GM21737 (cell line): ENCODE data around the gene GRIFIN.

Source experiments
- ATAC-seq: cut with Tn5 transposase; IDR thresholded peaks from one replicate; pipeline ENCODE4 v1.9.1; 2021; ENCODE audit warnings: mild to moderate bottlenecking, moderate library complexity; ENCODE audit not compliant: unreplicated experiment

Gene GRIFIN

GRCh38 chr7:2499719-2500430 is 23.7 kb upstream of the GRIFIN start:
- ATAC-seq = no peak

DNA sequence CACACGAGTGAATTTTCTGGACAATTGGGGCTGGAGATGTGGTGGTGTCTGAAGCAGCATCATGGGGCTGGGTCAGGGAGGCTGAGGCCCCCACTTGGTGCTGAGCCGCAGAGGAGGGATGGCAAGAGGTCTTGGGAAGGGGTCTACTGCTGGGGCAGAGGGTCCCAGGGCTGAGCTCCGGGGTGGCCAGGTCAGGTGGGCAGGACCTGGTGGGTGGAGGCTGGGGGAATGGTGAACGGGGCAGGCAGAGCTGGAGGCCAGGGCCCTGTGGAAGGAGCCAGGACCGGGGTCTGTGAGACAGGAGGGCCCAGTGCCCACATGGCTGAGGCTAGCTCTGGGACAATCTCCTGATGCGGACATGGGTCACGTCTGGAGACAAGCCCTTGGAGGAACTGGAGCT is 23.0 kb upstream of the GRIFIN start:
- no peak for ATAC-seq

DNA sequence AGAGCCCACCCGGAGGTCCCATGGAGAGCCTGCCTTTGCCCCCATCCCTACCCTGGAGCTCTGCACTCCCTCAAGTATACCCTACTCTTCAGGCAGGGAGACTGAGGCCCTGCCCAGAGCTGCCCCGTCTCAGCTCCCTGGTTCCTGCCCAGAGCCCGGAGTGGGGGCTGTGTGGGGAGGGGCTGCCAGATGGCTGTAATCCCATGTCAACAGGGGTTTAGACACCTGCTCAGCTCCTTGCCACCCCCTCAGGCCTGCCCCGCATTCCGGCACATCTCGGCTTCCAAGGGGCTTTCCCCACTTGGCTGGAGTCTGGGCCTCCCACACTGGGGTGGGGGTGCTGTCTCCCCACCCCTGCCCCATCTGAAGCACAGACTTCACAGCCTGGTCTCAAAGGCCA is 22.5 kb upstream of the GRIFIN start:
- no peak for ATAC-seq

GRCh38 chr7:2497500-2498336 is 21.5 kb upstream of the GRIFIN start:
- no peak for ATAC-seq

DNA sequence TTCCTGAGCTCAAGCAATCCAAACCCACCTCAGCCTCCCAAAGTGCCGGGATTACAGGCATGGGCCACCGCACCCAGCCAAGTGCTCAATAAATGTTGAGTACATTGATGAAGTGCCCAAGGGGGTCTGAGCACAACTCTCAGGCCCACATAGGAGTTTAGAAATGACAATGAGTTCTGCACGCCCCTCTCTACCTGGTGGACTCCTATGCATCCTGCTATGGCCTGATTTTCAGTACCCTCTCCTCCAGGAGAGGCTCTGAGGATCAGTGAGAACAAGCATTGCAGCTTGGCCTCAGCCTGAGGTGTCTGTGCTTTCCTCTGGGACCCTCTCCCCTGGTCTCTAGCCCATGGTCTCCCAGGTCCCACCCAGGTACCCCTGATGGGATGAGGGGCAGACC is 20.9 kb upstream of the GRIFIN start:
- ATAC-seq = no peak

DNA sequence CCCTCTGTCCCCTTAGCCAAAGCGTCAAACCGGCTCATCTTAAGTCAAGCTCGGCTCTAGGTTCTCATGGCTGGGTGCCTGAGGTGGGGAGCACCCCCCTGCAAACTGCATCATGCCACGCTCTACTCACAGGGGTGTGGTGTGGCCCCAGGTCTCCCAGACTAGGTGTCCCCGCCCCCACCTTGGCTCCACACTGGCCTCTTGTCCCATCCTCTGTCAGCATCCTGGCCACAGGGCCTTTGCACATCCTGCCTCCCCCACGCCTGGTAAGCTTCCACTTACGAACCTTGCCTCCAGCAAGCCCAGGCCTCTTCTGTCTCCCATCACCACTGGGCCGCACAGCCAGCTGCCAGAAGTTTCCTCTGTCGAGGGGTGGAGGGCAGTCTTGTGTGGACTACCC is 20.2 kb upstream of the GRIFIN start:
- no peak for ATAC-seq

DNA sequence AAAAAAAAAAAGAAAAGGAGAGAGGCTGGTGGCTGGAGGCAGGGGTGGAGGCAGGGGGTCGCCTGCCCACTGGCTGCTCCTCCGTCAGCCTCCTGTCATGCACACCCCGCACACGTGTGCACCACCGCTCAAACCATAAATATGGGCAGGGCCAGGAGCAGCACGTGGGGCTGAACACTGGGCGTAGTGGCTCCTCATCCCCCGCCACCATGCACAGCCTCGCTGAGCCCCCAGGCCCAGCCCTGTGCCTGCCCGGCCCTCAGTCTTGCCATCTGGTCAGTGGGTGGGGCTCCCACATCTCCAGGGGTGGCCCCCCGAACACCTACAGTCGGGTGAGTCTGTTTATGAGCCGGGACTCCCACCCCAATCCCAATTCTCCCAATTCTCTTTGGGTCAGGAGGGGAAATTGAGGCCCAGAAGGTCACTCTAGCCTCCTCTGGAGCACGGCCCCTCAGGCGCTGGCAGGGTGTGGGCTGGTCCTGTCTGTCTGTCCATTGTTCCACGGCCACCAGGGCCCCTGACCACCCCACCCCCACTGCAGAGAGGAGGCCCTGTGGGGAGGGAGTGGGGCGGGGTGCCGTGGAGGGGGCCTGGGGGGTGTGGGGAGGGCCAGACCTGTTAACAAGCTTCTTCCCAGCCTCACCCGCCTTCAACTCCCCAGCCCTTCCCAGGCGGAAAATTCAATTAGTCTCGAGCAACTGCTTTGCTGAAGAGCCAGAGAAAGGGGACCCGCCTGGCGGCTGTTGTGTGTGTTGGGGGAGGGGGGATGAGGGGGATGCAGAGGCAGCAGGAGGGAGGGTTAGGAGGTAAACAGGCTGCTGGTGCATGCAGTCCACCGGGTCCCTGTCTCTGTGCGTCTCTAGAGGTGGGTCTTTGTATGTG is 19.5 kb upstream of the GRIFIN start:
- no peak for ATAC-seq

DNA sequence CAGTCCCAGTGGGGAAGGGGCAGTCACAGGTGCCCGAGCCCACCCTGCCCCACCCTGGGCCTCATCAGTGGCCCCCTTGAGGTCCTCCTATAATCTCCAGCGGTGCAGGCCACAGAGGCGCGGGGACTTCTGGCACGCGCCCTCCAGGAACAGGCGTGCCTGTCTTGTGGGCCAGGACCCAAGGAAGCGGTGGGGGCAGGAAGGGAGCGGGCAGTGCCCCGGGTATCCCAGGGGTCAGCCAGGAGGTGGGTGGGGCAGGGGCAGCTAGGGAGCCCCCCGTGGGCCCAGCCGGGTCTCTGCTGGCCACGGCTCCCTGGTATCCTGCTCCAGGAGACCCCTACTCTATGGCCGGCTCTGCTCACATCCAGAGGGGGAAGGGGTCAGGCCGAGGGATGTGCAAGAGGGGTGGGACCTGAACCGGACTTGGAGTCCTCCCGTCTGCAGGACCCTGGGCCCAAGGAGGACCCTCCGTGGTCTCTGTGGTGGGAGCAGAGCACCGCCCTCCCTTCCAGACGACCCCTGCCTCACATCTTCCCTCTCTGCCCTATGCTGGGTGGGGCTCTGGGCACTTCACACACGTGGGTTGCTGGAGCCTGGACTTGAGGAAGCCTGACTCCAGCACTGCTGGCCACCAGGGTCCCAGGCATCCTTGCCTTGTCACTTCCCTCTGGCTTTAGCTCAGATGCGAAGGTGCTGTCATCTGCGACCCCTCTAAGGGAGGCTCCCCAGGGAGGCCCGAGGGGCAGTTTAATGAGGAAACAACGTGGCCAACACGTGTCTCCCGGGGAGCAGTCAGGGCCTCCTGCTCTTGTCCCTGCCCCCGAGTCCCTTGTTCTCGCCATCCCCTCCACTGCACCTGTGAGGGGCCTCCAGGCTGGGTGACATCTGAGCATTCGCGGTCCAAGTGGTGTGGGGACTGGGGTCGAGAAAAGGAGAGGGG is 18.3 kb upstream of the GRIFIN start:
- no peak for ATAC-seq

DNA sequence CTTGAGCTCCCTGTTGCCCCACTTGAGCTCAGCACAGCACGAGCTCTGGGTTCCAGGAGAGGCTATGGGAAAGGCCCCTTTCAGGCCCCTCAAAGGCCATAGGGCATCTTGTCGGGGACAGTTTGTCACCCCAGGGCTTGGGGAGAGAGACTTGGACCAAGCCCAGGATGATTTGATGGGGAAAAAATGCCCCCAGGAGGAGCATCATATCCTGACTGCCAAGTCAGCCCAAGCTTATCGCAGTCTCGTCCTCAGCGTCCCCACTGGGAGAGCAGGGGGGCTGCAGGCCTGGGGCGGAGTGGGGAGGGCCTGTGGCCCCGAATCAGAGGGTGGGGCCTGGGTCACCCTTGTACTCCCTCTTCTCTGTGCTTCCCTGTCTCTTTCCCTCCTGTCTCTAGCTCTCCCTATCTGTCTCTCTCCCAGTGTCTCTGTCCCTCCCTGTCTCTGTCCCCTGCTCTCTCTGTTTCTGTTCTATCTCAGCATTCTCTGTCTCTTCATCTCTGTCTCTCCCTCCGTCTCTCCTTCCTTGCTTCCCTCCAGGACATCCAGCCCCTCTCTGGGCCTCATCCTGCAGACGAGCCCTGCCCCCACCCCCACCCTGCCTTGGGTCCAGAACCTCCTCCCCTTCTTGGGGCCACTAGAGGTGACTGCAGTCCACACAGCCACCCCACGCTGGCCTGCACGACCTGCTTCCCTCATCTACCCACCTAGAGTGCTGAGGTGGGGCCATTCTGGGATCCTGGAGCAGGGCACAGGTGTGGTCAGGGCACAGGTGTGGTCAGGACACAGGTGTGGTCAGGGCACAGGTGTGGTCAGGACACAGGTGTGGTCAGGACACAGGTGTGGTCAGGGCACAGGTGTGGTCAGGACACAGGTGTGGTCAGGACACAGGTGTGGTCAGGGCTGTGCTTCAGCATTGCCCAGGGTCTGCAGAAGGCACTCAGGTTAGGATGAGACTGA is 17.3 kb upstream of the GRIFIN start:
- ATAC-seq = no peak

DNA sequence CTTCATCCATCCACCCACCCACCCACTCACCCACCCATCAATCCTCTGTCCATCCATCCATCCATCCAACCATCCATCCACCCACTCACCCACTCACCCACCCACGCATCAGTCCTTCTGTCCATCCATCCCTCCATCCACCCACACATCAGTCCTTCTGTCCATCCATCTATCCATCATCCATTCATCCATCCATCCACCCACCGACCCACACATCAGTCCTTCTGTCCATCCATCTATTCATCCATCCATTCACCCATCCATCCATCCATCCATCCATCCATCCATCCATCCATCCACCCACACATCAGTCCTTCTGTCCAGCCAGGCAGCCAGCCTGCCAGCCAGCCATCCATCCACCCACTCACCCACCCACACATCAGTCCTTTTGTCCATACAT is 15.8 kb upstream of the GRIFIN start:
- ATAC-seq = no peak

- ATAC-seq = no peak
These were observed 14.0 kb upstream of the GRIFIN start for GRCh38 chr7:2490181-2490651.

GRCh38 chr7:2488681-2489080 is 12.5 kb upstream of the GRIFIN start:
- no peak for ATAC-seq

- no peak for ATAC-seq
These were observed 12.1 kb upstream of the GRIFIN start for GRCh38 chr7:2488272-2488645.

- no peak for ATAC-seq
These were observed 11.5 kb upstream of the GRIFIN start for GRCh38 chr7:2487586-2488271.

- no peak for ATAC-seq
These were observed 8.7 kb upstream of the GRIFIN start for GRCh38 chr7:2484868-2485267.

DNA sequence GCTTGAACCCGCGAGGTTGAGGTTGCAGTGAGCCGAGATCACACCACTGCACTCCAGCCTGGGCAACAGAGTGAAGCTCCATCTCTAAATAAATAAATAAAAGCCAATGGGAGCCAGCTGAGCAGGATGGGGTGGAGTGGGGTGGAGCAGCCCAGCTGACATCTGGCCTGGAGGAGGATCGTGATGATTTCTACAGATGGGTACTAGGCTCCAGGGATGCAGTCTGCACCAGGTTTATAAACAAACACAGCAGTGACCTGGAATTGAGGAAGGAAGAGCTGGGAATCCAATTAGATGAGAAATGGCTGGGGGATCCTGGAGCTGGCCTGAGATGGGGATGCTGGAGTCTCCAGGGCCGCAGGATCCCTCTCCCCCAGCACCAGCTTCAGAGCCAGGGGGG is 7.3 kb upstream of the GRIFIN start:
- no peak for ATAC-seq

DNA sequence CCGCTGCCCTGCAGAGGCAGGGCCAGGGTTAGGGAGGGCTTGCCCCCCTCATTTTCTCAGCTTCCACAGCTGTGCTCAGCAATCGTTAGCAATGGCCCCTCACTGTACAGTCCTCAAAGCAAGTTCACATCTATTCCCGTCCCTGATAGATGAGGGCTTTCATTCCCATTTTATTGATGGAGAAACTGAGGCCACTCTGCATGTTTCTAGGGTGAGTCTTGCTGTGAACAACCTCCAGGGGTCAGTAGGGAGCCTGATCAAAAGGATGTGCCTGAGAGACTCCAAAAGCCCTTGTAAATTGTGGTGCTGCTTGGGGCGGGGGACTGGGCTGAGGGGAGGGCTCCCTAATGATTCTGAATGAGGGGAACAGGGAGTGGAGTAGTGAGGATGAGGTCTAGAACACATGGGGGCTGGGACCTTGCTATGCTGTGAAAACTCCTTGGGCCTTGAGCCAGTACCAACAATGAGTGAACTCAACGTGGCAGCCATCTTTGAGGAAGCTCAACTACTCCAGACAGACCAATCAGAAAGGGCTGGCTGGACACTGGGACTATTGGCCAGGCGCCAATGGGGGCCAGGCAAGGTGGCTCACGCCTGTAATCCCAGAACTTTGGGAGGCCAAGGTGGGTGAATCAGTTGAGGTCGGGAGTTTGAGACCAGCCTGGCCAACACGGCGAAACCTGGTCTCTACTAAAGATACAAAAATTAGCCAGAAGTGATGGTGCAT is 6.7 kb upstream of the GRIFIN start:
- ATAC-seq = no peak

DNA sequence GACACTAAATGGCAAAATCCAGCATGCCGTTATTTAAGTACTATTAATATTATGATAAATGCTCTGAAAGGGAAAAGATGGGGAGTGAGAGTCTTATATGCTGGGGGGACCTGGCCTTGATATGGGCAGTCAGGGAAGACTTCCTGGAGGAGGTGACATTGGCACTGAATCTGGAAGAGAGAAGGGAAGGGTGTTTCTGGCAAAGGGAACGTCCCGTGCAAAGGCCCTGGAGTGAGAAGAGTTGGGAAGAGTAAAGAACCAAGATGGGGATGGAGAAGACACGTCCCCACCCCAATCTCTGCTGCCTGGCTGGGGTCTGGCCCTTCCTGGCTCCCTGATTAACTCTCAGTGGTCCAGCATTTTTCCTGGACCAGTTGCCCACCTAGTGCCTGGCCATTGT is 5.0 kb upstream of the GRIFIN start:
- no peak for ATAC-seq
